ENCODE results near the gene NXF3. TPM values are rescaled to one million over a fixed set of nuclear protein-coding genes. Genes with fewer than 3 reads are reported as not detected.
"Not testable (repeated sequence)": the region's sequence is repeated elsewhere in the genome, so short reads cannot be mapped to it uniquely, and the experiment has no call there.

Gene NXF3
- not detected in 2 replicates for total RNA-seq

GRCh38 chrX:103092942-103093341, at the start of gene NXF3:
TSS of gene NXF3 (minus strand) at chrX:103093143. CDS start at chrX:103093023, 120 bp downstream.
- Histone ChIP-seq H3K4me3 (ENCODE audit: low read depth, low read length) (no peak within 1 kb of the TSS), H3K36me3 (ENCODE audit: control insufficient read depth, insufficient read depth, low read length) (no peaks in the 10 kb centered on the region), H3K27me3 (ENCODE audit: control insufficient read depth, insufficient read depth, low read length) (no peaks in the 10 kb centered on the region)
- TF ChIP-seq CTCF (IDR thresholded peaks at IDR 0.05; ENCODE audit: insufficient read depth, low read length, severe bottlenecking): no peak
- FAIRE-seq (no peak), DNase-seq (ENCODE audit: low read depth) (no peak)

- not testable (repeated sequence) for FAIRE-seq; DNase-seq (ENCODE audit: low read depth); H3K36me3 ChIP-seq (ENCODE audit: control insufficient read depth, insufficient read depth, low read length); H3K27me3 ChIP-seq (ENCODE audit: control insufficient read depth, insufficient read depth, low read length); H3K4me3 ChIP-seq (ENCODE audit: low read depth, low read length)
Observed at GRCh38 chrX:103136528-103136927, 43.6 kb upstream of the NXF3 start.

- H3K27me3 ChIP-seq (ENCODE audit: control insufficient read depth, insufficient read depth, low read length): no peaks in the 10 kb centered on the region
- no peak for FAIRE-seq
- H3K36me3 ChIP-seq (ENCODE audit: control insufficient read depth, insufficient read depth, low read length): no peaks in the 10 kb centered on the region
- no peak for TF ChIP-seq CTCF (IDR thresholded peaks at IDR 0.05; ENCODE audit: insufficient read depth, low read length, severe bottlenecking)
- no peak for DNase-seq (ENCODE audit: low read depth)
- no peak overlapping the region for H3K4me3 ChIP-seq (ENCODE audit: low read depth, low read length)
Observed at GRCh38 chrX:103124284-103124683, 31.3 kb upstream of the NXF3 start.

GRCh38 chrX:103120748-103121147, 27.8 kb upstream of the NXF3 start:
- DNase-seq (ENCODE audit: low read depth) (no peak), FAIRE-seq (no peak)
- Histone ChIP-seq H3K27me3 (ENCODE audit: control insufficient read depth, insufficient read depth, low read length) (no peaks in the 10 kb centered on the region), H3K36me3 (ENCODE audit: control insufficient read depth, insufficient read depth, low read length) (no peaks in the 10 kb centered on the region), H3K4me3 (ENCODE audit: low read depth, low read length) (no peak overlapping the region)
- TF ChIP-seq CTCF (IDR thresholded peaks at IDR 0.05; ENCODE audit: insufficient read depth, low read length, severe bottlenecking): no peak

- DNase-seq (ENCODE audit: low read depth); H3K27me3 ChIP-seq (ENCODE audit: control insufficient read depth, insufficient read depth, low read length); H3K36me3 ChIP-seq (ENCODE audit: control insufficient read depth, insufficient read depth, low read length); H3K4me3 ChIP-seq (ENCODE audit: low read depth, low read length); FAIRE-seq: not testable (repeated sequence)
Observed at GRCh38 chrX:103116970-103117369, 24.0 kb upstream of the NXF3 start.

GRCh38 chrX:103109497-103109896, 16.6 kb upstream of the NXF3 start:
- H3K27me3 ChIP-seq (ENCODE audit: control insufficient read depth, insufficient read depth, low read length); FAIRE-seq; DNase-seq (ENCODE audit: low read depth); H3K4me3 ChIP-seq (ENCODE audit: low read depth, low read length); H3K36me3 ChIP-seq (ENCODE audit: control insufficient read depth, insufficient read depth, low read length): not testable (repeated sequence)

GRCh38 chrX:103107836-103108235, 14.9 kb upstream of the NXF3 start:
- no peaks in the 10 kb centered on the region for H3K36me3 ChIP-seq (ENCODE audit: control insufficient read depth, insufficient read depth, low read length)
- no peak overlapping the region for H3K4me3 ChIP-seq (ENCODE audit: low read depth, low read length)
- DNase-seq (ENCODE audit: low read depth): no peak
- H3K27me3 ChIP-seq (ENCODE audit: control insufficient read depth, insufficient read depth, low read length): no peaks in the 10 kb centered on the region
- FAIRE-seq: no peak
- TF ChIP-seq CTCF (IDR thresholded peaks at IDR 0.05; ENCODE audit: insufficient read depth, low read length, severe bottlenecking): no peak

- H3K36me3 ChIP-seq (ENCODE audit: control insufficient read depth, insufficient read depth, low read length); DNase-seq (ENCODE audit: low read depth); FAIRE-seq; H3K4me3 ChIP-seq (ENCODE audit: low read depth, low read length); H3K27me3 ChIP-seq (ENCODE audit: control insufficient read depth, insufficient read depth, low read length): not testable (repeated sequence)
Observed at GRCh38 chrX:103107227-103107737, 14.3 kb upstream of the NXF3 start.

GRCh38 chrX:103104370-103104769, 11.4 kb upstream of the NXF3 start:
- H3K27me3 ChIP-seq (ENCODE audit: control insufficient read depth, insufficient read depth, low read length); H3K36me3 ChIP-seq (ENCODE audit: control insufficient read depth, insufficient read depth, low read length); H3K4me3 ChIP-seq (ENCODE audit: low read depth, low read length); FAIRE-seq; DNase-seq (ENCODE audit: low read depth): not testable (repeated sequence)

GRCh38 chrX:103103866-103104265, 10.9 kb upstream of the NXF3 start:
- H3K36me3 ChIP-seq (ENCODE audit: control insufficient read depth, insufficient read depth, low read length); H3K27me3 ChIP-seq (ENCODE audit: control insufficient read depth, insufficient read depth, low read length); DNase-seq (ENCODE audit: low read depth); FAIRE-seq; H3K4me3 ChIP-seq (ENCODE audit: low read depth, low read length): not testable (repeated sequence)

Data from bronchial epithelial cell (primary cell).